Tibial nerve (tissue), 4 donors: Measurements from ENCODE around the gene NSMCE3. TPM values are rescaled to one million over a fixed set of nuclear protein-coding genes. Genes with fewer than 3 reads are reported as not detected.

Source experiments
- DNase-seq, 2 donors: peaks; one replicate each; pipeline ENCODE4 v3.0.0-alpha.2; 2019; ENCODE audit warnings: low spot score in 2 of 2
- H3K27ac ChIP-seq, 4 donors: fragments of 200-600 bp; sonication (generic) in 3 of 4; one replicate each; pipeline ENCODE4 v1.5.1; 2017 to 2019; ENCODE audit warnings: mild to moderate bottlenecking in 1 of 4
- H3K27me3 ChIP-seq, 2 donors: fragments of 200-600 bp; sonication (generic) in 1 of 2; one replicate each; pipeline versions ENCODE4 v1.5.1 to v1.6.0; 2017 to 2019
- H3K36me3 ChIP-seq, 3 donors: fragments of 200-600 bp; sonication (generic); one replicate each; pipeline ENCODE4 v1.5.1; 2018 to 2019
- H3K4me1 ChIP-seq, 4 donors: fragments of 200-600 bp; sonication (generic) in 3 of 4; one replicate each; pipeline ENCODE4 v1.5.1; 2017 to 2019
- H3K4me3 ChIP-seq, 4 donors: fragments of 200-600 bp; sonication (generic) in 3 of 4; one replicate each; pipeline ENCODE4 v1.5.1; 2017 to 2019; ENCODE audit warnings: mild to moderate bottlenecking in 1 of 4, moderate library complexity in 1 of 4
- H3K9me3 ChIP-seq, 4 donors: fragments of 200-600 bp; sonication (generic) in 3 of 4; one replicate each; pipeline ENCODE4 v1.5.1; 2017 to 2019
- EP300 ChIP-seq, 2 donors: sonication (generic); formaldehyde crosslinking; IDR thresholded peaks; one replicate each; pipeline ENCODE4 v1.6.1; 2017; ENCODE audit warnings: antibody characterized with exemption in 2 of 2, mild to moderate bottlenecking in 1 of 2
- POLR2A ChIP-seq, 2 donors: fragments of 450-650 bp; IDR thresholded peaks; one replicate each; pipeline ENCODE4 v1.6.1; 2017; ENCODE audit warnings: antibody characterized with exemption in 2 of 2, mild to moderate bottlenecking in 2 of 2, moderate library complexity in 2 of 2
- WGBS, 2 donors: methylation state at CpG; one replicate each; pipeline ENCODE4 v1.1.5; 2018; 5-methylcytosine and 5-hydroxymethylcytosine counted together
- total RNA-seq, 4 donors: library from RNA; depleted of rRNA; stranded (reverse); fragments of >200 nt; gene quantifications; one replicate each; pipeline ENCODE4 v1.1.0, GENCODE V29; 2016
- TF ChIP-seq, protein P1 (sequence below), 5 experiments: fragments of 200-600 bp in 3 of 5; fragments of 450-650 bp in 2 of 5; sonication (generic) in 3 of 5; IDR thresholded peaks; one replicate each; pipeline ENCODE4 v1.5.1; 2016 to 2019; ENCODE audit warnings: antibody characterized with exemption in 5 of 5, mild to moderate bottlenecking in 3 of 5, moderate library complexity in 2 of 5

Gene NSMCE3
- total RNA-seq, 4 donors from 2014 or later = 7.5 to 12.8 (median 10.6) TPM

DNA sequence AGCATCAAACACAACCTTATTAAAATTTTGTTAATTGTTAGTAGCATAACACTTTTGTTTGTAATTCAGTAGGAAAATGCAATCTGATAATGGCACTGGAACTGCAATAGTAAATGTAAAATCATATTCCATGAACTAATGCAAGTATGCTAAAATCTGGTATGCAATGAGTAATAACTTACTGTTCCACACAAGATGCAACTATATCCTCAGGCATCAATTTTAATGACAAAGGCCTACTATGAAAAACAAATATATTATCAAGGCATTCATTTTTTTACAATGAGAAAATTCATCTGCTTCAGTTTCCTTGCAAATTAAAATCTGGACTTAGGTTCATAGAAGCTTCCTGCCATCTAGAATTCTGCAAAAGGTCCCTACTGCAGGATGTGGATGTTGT is 1.4 kb upstream of the NSMCE3 start:
- DNase-seq = no peak
- H3K9me3 ChIP-seq = no peaks in the 10 kb centered on the region
- H3K4me1 ChIP-seq = peaks cover 0 to 38% (median 17%) of the 10 kb centered on the region in 4 donors
- H3K27ac ChIP-seq = peak overlapping the region in 3 of 4 donors; percentile 96 to 98 (median 98)
- no peak overlapping the region for H3K4me3 ChIP-seq
- no peaks in the 10 kb centered on the region for H3K27me3 ChIP-seq
- no peaks in the 10 kb centered on the region for H3K36me3 ChIP-seq
- TF ChIP-seq EP300 (IDR thresholded peaks at IDR 0.05) = no peak
- no peak for TF ChIP-seq POLR2A (IDR thresholded peaks at IDR 0.05)
- TF ChIP-seq, protein P1, sequence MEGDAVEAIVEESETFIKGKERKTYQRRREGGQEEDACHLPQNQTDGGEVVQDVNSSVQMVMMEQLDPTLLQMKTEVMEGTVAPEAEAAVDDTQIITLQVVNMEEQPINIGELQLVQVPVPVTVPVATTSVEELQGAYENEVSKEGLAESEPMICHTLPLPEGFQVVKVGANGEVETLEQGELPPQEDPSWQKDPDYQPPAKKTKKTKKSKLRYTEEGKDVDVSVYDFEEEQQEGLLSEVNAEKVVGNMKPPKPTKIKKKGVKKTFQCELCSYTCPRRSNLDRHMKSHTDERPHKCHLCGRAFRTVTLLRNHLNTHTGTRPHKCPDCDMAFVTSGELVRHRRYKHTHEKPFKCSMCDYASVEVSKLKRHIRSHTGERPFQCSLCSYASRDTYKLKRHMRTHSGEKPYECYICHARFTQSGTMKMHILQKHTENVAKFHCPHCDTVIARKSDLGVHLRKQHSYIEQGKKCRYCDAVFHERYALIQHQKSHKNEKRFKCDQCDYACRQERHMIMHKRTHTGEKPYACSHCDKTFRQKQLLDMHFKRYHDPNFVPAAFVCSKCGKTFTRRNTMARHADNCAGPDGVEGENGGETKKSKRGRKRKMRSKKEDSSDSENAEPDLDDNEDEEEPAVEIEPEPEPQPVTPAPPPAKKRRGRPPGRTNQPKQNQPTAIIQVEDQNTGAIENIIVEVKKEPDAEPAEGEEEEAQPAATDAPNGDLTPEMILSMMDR (IDR thresholded peaks at IDR 0.05) = no peak

- no peaks in the 10 kb centered on the region for H3K27me3 ChIP-seq
- no peak for DNase-seq
- H3K4me1 ChIP-seq = peaks cover 0 to 42% (median 17%) of the 10 kb centered on the region in 4 donors
- 1 to 2% methylated on average over 8 of the region's 8 CpGs for WGBS, 2 donors
- H3K4me3 ChIP-seq = peak overlapping the region; percentile 68 to 98 (median 86)
- TF ChIP-seq, protein P1 (IDR thresholded peaks at IDR 0.05) = no peak
- TF ChIP-seq POLR2A (IDR thresholded peaks at IDR 0.05) (no peak), EP300 (IDR thresholded peaks at IDR 0.05) (no peak)
- no peaks in the 10 kb centered on the region for H3K36me3 ChIP-seq
- peak overlapping the region; percentile 86 to 98 (median 97) for H3K27ac ChIP-seq
- no peaks in the 10 kb centered on the region for H3K9me3 ChIP-seq
Measured at GRCh38 chr15:29270169-29270955, 740 bp upstream of the NSMCE3 start.

DNA sequence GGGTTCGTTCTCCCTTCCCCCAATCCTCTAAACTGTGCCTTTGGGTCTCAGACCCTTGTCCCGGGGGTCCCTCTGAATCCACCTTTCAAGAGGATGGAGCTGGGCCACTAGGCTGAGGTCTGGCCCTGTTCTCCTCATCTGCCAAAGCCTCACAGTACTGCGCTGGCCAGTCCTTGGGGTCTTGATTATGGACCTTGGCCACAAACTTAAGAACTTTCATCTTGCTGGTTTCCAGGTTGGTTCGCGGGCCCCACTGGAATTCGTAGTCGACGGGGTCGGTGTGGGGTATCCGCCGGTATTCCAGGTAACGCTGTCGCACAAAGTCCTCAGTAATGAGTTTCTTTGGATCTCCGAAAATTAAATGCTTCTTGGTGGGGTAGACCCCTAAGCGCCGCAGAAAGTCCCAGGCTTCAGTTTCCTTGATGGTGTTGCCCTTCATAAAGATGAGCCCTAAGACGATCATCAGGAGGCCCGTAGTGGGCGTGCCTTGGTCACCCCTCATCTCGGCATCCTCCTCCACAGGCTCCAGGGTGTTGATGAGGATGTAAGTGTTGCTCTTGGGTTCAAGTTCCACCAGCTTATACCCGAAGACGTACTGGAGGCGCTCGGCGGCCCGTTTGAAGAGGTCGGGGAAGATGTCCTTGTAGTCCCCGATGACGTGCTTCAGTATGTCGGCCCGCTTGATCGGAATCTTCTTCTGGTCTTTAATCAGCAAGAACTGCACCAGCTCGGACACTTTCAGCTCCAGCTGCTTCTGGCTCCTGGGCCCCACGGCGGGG is 727 bp downstream of the NSMCE3 start:
- WGBS, 2 donors = 4% methylated on average over 32 to 35 of the region's 35 CpGs
- Histone ChIP-seq H3K9me3 (no peaks in the 10 kb centered on the region), H3K27ac (peak overlapping the region; percentile 86 to 98 (median 97)), H3K27me3 (no peaks in the 10 kb centered on the region), H3K4me3 (peak overlapping the region; percentile 68 to 98 (median 86)), H3K36me3 (no peaks in the 10 kb centered on the region), H3K4me1 (peaks cover 0 to 42% (median 17%) of the 10 kb centered on the region in 4 donors)
- TF ChIP-seq, protein P1 (IDR thresholded peaks at IDR 0.05) = no peak
- DNase-seq = peak in 1 of 2 donors; percentile 33

DNA sequence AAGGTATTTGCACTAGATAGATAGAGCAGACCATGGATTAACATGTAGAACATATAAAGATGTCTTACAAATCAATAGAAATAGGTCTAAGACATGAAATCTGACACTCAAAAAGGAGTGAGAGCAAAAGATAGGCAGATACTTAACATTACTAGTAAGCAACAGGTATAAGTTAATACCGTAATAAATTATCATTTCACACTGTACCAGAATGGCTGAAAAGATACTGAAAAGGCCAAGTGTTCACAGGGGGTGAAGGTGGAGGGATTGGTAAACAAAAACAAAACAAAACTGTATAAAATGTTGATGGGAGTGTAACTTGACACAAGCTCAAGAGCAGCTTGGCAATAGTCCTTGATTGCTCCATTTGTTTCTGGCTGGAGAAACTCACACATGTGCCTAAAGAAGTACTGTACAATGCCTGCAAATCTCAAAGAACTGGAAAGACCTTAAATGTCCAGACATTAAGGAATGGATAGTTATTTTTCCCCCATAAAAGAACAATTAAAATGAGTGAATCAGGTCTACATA is 3.5 kb downstream of the NSMCE3 start:
- Histone ChIP-seq H3K4me3 (no peak overlapping the region), H3K27me3 (no peaks in the 10 kb centered on the region), H3K27ac (no peak overlapping the region), H3K4me1 (peaks cover 0 to 40% (median 17%) of the 10 kb centered on the region in 4 donors), H3K9me3 (no peaks in the 10 kb centered on the region), H3K36me3 (no peaks in the 10 kb centered on the region)
- no peak for DNase-seq
- 94 to 97% methylated on average over 1 of the region's 1 CpG for WGBS, 2 donors
- no peak for TF ChIP-seq POLR2A (IDR thresholded peaks at IDR 0.05)

DNA sequence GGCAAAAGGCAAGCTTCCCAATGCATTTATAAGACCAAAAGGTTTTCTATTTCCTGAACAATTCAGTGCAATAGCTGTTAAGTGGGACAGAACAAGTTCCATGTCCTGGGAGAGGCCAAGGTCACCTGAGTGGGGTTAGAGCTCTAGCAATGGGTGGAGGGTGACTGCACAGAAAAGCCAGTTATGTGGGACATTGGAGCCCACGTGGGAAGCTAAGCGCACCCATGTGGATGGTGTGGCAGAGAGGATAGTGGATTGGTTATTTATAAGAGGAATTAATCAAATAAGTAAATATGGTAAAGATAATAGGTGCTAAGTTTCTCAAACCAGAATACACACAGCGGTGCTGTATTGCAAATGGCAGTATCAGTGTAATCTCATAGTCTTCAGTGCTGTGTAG is 6.3 kb downstream of the NSMCE3 start:
- H3K27me3 ChIP-seq = no peaks in the 10 kb centered on the region
- peaks cover 0 to 25% (median 11%) of the 10 kb centered on the region in 4 donors for H3K4me1 ChIP-seq
- no peak overlapping the region for H3K27ac ChIP-seq
- WGBS, 2 donors = 84 to 90% methylated on average over 3 of the region's 3 CpGs
- no peak overlapping the region for H3K4me3 ChIP-seq
- TF ChIP-seq EP300 (IDR thresholded peaks at IDR 0.05) (no peak), POLR2A (IDR thresholded peaks at IDR 0.05) (no peak)
- TF ChIP-seq, protein P1 (IDR thresholded peaks at IDR 0.05) = no peak
- H3K9me3 ChIP-seq = no peaks in the 10 kb centered on the region
- H3K36me3 ChIP-seq = no peaks in the 10 kb centered on the region
- DNase-seq = no peak
